Progenitor cell of endocrine pancreas (in vitro differentiated cells): ENCODE measurements around the gene BCAR1. TPM values are rescaled to one million over a fixed set of nuclear protein-coding genes. Genes with fewer than 3 reads are reported as not detected.

Experiments
- DNase-seq: peaks from one replicate; pipeline ENCODE4 v3.0.0; 2021; ENCODE audit warnings: low spot score; ENCODE audit not compliant: unreplicated experiment
- H3K27ac Mint-ChIP-seq: 2 replicates; pipeline ENCODE4 v1.8.0; 2021; ENCODE audit warnings: mild to moderate bottlenecking, moderate library complexity, mixed read lengths
- H3K27me3 Mint-ChIP-seq: 2 replicates; pipeline ENCODE4 v1.8.0; 2021; ENCODE audit warnings: mixed read lengths
- H3K36me3 Mint-ChIP-seq: 2 replicates; pipeline ENCODE4 v1.8.0; 2022; ENCODE audit warnings: mixed read lengths; ENCODE audit not compliant: insufficient read depth
- H3K4me1 Mint-ChIP-seq: 2 replicates; pipeline ENCODE4 v1.8.0; 2021; ENCODE audit warnings: low read depth, mixed read lengths
- H3K4me3 Mint-ChIP-seq: 2 replicates; pipeline ENCODE4 v1.8.0; 2021; ENCODE audit warnings: low read depth, mild to moderate bottlenecking, moderate library complexity, mixed read lengths
- H3K9me3 Mint-ChIP-seq: 2 replicates; pipeline ENCODE4 v1.8.0; 2021; ENCODE audit warnings: low read depth, mixed read lengths
- total RNA-seq: library from RNA; stranded (reverse); gene quantifications from 2 replicates; pipeline ENCODE4 v1.2.1, GENCODE V29; 2021
- TF ChIP-seq, protein P1 (sequence below): fragments of 200-600 bp; sonication (generic); IDR thresholded peaks from one replicate; pipeline ENCODE4 v1.5.0; 2021; ENCODE audit warnings: antibody characterized with exemption, mild to moderate bottlenecking; ENCODE audit not compliant: unreplicated experiment

BCAR1 gene
- total RNA-seq, 1 donor from 2014 or later = 75.1 TPM

- Mint-ChIP-seq H3K36me3 (peaks cover 6% of the 10 kb centered on the region), H3K27ac (peak overlapping the region; percentile 81), H3K9me3 (no peaks in the 10 kb centered on the region), H3K27me3 (no peaks in the 10 kb centered on the region), H3K4me1 (peaks cover 1% of the 10 kb centered on the region), H3K4me3 (no peak overlapping the region)
- TF ChIP-seq, protein P1, sequence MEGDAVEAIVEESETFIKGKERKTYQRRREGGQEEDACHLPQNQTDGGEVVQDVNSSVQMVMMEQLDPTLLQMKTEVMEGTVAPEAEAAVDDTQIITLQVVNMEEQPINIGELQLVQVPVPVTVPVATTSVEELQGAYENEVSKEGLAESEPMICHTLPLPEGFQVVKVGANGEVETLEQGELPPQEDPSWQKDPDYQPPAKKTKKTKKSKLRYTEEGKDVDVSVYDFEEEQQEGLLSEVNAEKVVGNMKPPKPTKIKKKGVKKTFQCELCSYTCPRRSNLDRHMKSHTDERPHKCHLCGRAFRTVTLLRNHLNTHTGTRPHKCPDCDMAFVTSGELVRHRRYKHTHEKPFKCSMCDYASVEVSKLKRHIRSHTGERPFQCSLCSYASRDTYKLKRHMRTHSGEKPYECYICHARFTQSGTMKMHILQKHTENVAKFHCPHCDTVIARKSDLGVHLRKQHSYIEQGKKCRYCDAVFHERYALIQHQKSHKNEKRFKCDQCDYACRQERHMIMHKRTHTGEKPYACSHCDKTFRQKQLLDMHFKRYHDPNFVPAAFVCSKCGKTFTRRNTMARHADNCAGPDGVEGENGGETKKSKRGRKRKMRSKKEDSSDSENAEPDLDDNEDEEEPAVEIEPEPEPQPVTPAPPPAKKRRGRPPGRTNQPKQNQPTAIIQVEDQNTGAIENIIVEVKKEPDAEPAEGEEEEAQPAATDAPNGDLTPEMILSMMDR = no peak
- DNase-seq = no peak
Observed at GRCh38 chr16:75238853-75239541, 12.4 kb downstream of the BCAR1 start.

DNA sequence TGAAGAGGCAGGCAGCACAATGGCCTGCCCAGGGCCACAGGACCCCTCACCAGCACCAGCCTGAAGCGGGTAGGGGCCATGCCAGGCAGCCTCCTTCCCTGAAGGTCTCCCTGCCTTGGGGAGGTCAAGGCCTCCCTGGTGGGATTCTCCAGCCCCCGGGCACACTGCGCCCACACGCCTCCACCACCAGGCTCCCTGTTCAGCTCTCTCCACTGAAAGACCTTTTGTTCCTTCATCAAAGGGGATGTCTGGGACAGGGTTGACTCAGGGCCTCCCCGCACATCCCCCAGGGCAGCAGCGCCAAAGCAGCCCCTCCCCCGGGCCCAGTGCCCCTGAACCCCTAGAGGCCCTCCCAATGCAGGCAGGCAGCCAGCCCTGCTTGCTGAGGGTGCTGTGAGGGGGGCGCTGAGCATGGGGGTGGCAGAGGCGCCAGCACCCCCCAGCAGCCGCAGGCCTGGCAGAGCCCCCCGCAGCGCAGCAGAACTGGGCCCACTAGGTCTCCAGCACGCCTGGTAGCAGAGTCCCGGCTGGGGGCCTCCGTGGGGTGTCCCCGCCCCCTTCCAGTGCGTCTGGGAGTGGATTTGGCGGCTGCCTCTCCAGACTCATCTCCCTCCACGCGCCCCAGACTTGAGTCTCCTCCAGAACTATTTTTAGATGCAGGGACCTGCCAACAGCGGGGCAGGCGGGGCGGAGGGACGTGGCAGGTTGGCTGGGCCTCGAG, 13.1 kb downstream of the BCAR1 start:
- Mint-ChIP-seq H3K36me3 (peaks cover 6% of the 10 kb centered on the region), H3K27ac (no peak overlapping the region)
- DNase-seq = no peak

GRCh38 chr16:75237398-75238131, 13.9 kb downstream of the BCAR1 start:
- Mint-ChIP-seq H3K36me3 (peaks cover 8% of the 10 kb centered on the region), H3K27me3 (no peaks in the 10 kb centered on the region), H3K4me3 (no peak overlapping the region), H3K4me1 (no peaks in the 10 kb centered on the region), H3K9me3 (no peaks in the 10 kb centered on the region), H3K27ac (peak overlapping the region; percentile 20)
- TF ChIP-seq, protein P1 = no peak
- no peak for DNase-seq

More for the DNA sequence above, 13.1 kb downstream of the BCAR1 start:
- Mint-ChIP-seq H3K27me3 (no peaks in the 10 kb centered on the region), H3K4me3 (no peak overlapping the region), H3K9me3 (no peaks in the 10 kb centered on the region), H3K4me1 (no peaks in the 10 kb centered on the region)
- TF ChIP-seq, protein P1 = no peak

- Mint-ChIP-seq H3K27me3 (no peaks in the 10 kb centered on the region), H3K36me3 (peaks cover 6% of the 10 kb centered on the region), H3K9me3 (no peaks in the 10 kb centered on the region), H3K4me1 (no peaks in the 10 kb centered on the region), H3K27ac (peak overlapping the region; percentile 20), H3K4me3 (no peak overlapping the region)
- DNase-seq = no peak
- TF ChIP-seq, protein P1 = no peak
Observed at GRCh38 chr16:75236736-75237397, 14.6 kb downstream of the BCAR1 start.

DNA sequence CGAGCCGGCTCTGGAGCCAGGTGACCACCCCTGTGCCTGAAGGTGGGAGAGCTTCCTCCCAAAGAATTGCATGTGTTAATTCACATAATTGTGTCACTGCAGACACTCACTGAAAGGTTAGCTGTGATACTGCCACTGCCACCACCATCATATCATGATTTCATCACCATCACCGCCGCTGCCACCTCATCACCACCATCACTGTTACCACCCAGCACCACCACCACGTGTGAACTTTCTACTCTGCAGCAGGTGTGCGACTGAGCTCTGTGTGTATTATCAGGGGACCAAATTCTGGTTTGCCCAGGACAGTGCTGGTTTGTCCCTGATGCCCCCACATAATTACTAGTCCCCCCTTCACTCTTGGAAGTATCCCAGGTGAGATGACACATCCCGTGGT, 15.2 kb downstream of the BCAR1 start:
- DNase-seq = no peak
- no peaks in the 10 kb centered on the region for H3K27me3 Mint-ChIP-seq
- no peak overlapping the region for H3K27ac Mint-ChIP-seq
- TF ChIP-seq, protein P1 = no peak
- H3K4me3 Mint-ChIP-seq = no peak overlapping the region
- no peaks in the 10 kb centered on the region for H3K9me3 Mint-ChIP-seq
- H3K4me1 Mint-ChIP-seq = no peaks in the 10 kb centered on the region
- peaks cover 6% of the 10 kb centered on the region for H3K36me3 Mint-ChIP-seq
